WI38 (cell line): ENCODE measurements around the gene IL1RAPL2.
"Not testable (repeated sequence)": the region's sequence is repeated elsewhere in the genome, so short reads cannot be mapped to it uniquely, and the experiment has no call there.

ENCODE experiments used
- H3K4me3 ChIP-seq: 2 replicates; pipeline ENCODE4 v1.5.1; 2011; ENCODE audit warnings: low read depth, mild to moderate bottlenecking, control low read depth, low read length
- CTCF ChIP-seq: IDR thresholded peaks from 2 replicates; pipeline ENCODE4 v1.5.1; 2012; ENCODE audit warnings: low read depth, mild to moderate bottlenecking, control low read depth, low read length

The IL1RAPL2 gene

GRCh38 chrX:104995546-104995945, 429.5 kb downstream of the IL1RAPL2 start:
- no peak for TF ChIP-seq CTCF
- no peak overlapping the region for H3K4me3 ChIP-seq

GRCh38 chrX:105006103-105006502, 440.1 kb downstream of the IL1RAPL2 start:
- no peak overlapping the region for H3K4me3 ChIP-seq
- no peak for TF ChIP-seq CTCF

GRCh38 chrX:105006996-105007395, 441.0 kb downstream of the IL1RAPL2 start:
- no peak overlapping the region for H3K4me3 ChIP-seq
- TF ChIP-seq CTCF: no peak

GRCh38 chrX:105013719-105014118, 447.7 kb downstream of the IL1RAPL2 start:
- TF ChIP-seq CTCF: no peak
- no peak overlapping the region for H3K4me3 ChIP-seq

- no peak overlapping the region for H3K4me3 ChIP-seq
- no peak for TF ChIP-seq CTCF
Observed at GRCh38 chrX:105017641-105018040, 451.6 kb downstream of the IL1RAPL2 start.

GRCh38 chrX:105018865-105019264, 452.9 kb downstream of the IL1RAPL2 start:
- TF ChIP-seq CTCF: no peak
- no peak overlapping the region for H3K4me3 ChIP-seq

- H3K4me3 ChIP-seq: not testable (repeated sequence)
Observed at GRCh38 chrX:105028962-105029361, 463.0 kb downstream of the IL1RAPL2 start.

GRCh38 chrX:105038672-105039328, 472.8 kb downstream of the IL1RAPL2 start:
- no peak for TF ChIP-seq CTCF
- H3K4me3 ChIP-seq: no peak overlapping the region
